ENCODE results near the gene HLA-A. TPM values are rescaled to one million over a fixed set of nuclear protein-coding genes. Genes with fewer than 3 reads are reported as not detected.

Gene HLA-A
- total and polyA plus RNA-seq, 2 of the 13 experiments (the other 11 are each of a cell fraction or from before 2014, with no cell fraction given), result 345 to 527 TPM

DNA sequence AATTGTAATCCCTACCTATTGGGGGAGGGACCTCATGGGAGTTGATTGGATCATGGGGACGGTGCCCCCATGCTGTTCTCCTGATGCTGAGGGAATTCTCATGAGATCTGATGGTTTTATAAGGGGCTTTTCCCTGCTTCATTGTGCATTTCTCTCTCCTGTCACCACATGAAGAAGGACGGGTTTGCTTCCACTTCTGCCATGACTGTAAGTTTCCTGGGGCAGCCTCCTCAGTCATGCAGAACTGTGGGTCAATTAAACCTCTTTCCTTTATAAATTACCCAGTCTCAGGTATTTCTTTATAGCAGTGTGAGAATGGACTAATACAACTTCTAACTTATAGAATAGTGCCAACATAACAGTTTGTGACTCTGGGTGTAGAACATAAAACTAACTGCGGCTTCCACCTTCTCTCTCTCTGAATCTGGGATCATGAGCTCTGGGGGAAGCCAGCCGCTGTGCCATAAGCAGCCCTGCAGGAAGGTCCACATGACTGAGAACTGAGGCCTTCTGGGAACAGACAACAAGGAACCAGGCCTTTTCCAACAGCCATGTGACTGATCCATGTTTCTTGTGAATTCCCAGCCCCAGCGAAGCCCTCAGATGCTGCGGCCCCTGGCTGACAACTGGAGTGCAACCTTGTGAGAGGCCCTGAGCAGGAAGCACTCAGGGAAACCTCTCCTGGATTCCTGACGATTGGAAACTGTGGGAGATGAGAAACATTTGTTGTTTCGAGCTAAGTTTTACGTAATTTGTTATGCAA lies 3.4 kb upstream of the HLA-A start (continued):
- TF ChIP-seq, protein P1, sequence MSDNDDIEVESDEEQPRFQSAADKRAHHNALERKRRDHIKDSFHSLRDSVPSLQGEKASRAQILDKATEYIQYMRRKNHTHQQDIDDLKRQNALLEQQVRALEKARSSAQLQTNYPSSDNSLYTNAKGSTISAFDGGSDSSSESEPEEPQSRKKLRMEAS (IDR thresholded peaks at IDR 0.05), result peak; percentile 69
- no peak for TF ChIP-seq SKIL (CRISPR knock-in tag; IDR thresholded peaks at IDR 0.05; ENCODE audit: borderline replicate concordance)
- no peak for TF ChIP-seq ZNF781 (CRISPR knock-in tag; IDR thresholded peaks at IDR 0.05; ENCODE audit: borderline replicate concordance, not compliant biosample characterization)
- TF ChIP-seq, protein P2, sequence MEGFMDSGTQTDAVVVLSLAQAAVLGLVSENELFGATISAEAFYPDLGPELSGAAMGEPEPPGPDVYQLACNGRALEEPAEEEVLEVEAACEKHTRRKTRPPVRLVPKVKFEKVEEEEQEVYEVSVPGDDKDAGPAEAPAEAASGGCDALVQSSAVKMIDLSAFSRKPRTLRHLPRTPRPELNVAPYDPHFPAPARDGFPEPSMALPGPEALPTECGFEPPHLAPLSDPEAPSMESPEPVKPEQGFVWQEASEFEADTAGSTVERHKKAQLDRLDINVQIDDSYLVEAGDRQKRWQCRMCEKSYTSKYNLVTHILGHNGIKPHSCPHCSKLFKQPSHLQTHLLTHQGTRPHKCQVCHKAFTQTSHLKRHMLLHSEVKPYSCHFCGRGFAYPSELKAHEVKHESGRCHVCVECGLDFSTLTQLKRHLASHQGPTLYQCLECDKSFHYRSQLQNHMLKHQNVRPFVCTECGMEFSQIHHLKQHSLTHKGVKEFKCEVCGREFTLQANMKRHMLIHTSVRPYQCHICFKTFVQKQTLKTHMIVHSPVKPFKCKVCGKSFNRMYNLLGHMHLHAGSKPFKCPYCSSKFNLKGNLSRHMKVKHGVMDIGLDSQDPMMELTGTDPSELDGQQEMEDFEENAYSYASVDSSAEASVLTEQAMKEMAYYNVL (CRISPR knock-in tag; IDR thresholded peaks at IDR 0.05; ENCODE audit: borderline replicate concordance), result no peak
- peak; percentile 61; the same call in 1 of the 2 replicates for TF ChIP-seq ZNF143 (CRISPR knock-in tag; IDR thresholded peaks at IDR 0.05)
- TF ChIP-seq ZNF720 (CRISPR knock-in tag; IDR thresholded peaks at IDR 0.05), result no peak
- peak; percentile 56 for TF ChIP-seq STAG1 (CRISPR knock-in tag; IDR thresholded peaks at IDR 0.05)
- TF ChIP-seq MYPOP (CRISPR knock-in tag; IDR thresholded peaks at IDR 0.05), result no peak
- TF ChIP-seq, protein P3, sequence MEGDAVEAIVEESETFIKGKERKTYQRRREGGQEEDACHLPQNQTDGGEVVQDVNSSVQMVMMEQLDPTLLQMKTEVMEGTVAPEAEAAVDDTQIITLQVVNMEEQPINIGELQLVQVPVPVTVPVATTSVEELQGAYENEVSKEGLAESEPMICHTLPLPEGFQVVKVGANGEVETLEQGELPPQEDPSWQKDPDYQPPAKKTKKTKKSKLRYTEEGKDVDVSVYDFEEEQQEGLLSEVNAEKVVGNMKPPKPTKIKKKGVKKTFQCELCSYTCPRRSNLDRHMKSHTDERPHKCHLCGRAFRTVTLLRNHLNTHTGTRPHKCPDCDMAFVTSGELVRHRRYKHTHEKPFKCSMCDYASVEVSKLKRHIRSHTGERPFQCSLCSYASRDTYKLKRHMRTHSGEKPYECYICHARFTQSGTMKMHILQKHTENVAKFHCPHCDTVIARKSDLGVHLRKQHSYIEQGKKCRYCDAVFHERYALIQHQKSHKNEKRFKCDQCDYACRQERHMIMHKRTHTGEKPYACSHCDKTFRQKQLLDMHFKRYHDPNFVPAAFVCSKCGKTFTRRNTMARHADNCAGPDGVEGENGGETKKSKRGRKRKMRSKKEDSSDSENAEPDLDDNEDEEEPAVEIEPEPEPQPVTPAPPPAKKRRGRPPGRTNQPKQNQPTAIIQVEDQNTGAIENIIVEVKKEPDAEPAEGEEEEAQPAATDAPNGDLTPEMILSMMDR (CRISPR knock-in tag; IDR thresholded peaks at IDR 0.05), result peak; percentile 51; the same call in 1 of the 2 replicates
- TF ChIP-seq, protein P4, sequence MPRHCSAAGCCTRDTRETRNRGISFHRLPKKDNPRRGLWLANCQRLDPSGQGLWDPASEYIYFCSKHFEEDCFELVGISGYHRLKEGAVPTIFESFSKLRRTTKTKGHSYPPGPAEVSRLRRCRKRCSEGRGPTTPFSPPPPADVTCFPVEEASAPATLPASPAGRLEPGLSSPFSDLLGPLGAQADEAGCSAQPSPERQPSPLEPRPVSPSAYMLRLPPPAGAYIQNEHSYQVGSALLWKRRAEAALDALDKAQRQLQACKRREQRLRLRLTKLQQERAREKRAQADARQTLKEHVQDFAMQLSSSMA (CRISPR knock-in tag; IDR thresholded peaks at IDR 0.05), result no peak
- peak; percentile 54; the same call in 1 of the 2 replicates for TF ChIP-seq ZFX (CRISPR knock-in tag; IDR thresholded peaks at IDR 0.05; ENCODE audit: low read depth)
- peak; percentile 48 for TF ChIP-seq ZFY (CRISPR knock-in tag; IDR thresholded peaks at IDR 0.05)

Measured in HepG2 (cell line).